Glutamatergic neuron (in vitro differentiated cells): ENCODE data around the gene RAVER2. TPM values are rescaled to one million over a fixed set of nuclear protein-coding genes. Genes with fewer than 3 reads are reported as not detected.
A peak's percentile ranks its signal among the peaks of the same experiment; 100 is the strongest.
"Not testable (repeated sequence)": the region's sequence is repeated elsewhere in the genome, so short reads cannot be mapped to it uniquely, and the experiment has no call there.

ENCODE experiments used
- DNase-seq: peaks from one replicate; pipeline ENCODE4 v3.0.0; 2022
- H3K27ac Mint-ChIP-seq: one replicate; pipeline ENCODE4 v1.8.0; 2020; ENCODE audit warnings: mild to moderate bottlenecking, mixed read lengths, inconsistent platforms; ENCODE audit not compliant: unreplicated experiment
- H3K27me3 Mint-ChIP-seq: one replicate; pipeline ENCODE4 v1.8.0; 2020; ENCODE audit warnings: mild to moderate bottlenecking, moderate library complexity, mixed read lengths, inconsistent platforms; ENCODE audit not compliant: unreplicated experiment
- H3K36me3 Mint-ChIP-seq: one replicate; pipeline ENCODE4 v1.8.0; 2020; ENCODE audit warnings: mild to moderate bottlenecking, mixed read lengths, inconsistent platforms; ENCODE audit not compliant: unreplicated experiment
- H3K4me1 Mint-ChIP-seq: one replicate; pipeline ENCODE4 v1.8.0; 2020; ENCODE audit warnings: mild to moderate bottlenecking, low read depth, mixed read lengths, inconsistent platforms; ENCODE audit not compliant: unreplicated experiment
- H3K4me3 Mint-ChIP-seq: one replicate; pipeline ENCODE4 v1.8.0; 2020; ENCODE audit warnings: mild to moderate bottlenecking, mixed read lengths, inconsistent platforms; ENCODE audit not compliant: unreplicated experiment
- H3K9me3 Mint-ChIP-seq: one replicate; pipeline ENCODE4 v1.8.0; 2020; ENCODE audit warnings: mild to moderate bottlenecking, moderate library complexity, mixed read lengths, inconsistent platforms; ENCODE audit not compliant: unreplicated experiment
- total RNA-seq: library from RNA; stranded (reverse); fragmentation: NEBNext Ultra II Directional; extraction: Animal tissue kit (Norgen Biotek cat#: 25700); gene quantifications from one replicate; pipeline ENCODE4 v1.2.1, GENCODE V29; 2021; ENCODE audit not compliant: unreplicated experiment
- TF ChIP-seq, protein P1 (sequence below): fragments of 200-600 bp; sonication (generic); IDR thresholded peaks from one replicate; pipeline ENCODE4 v1.5.0; 2021; ENCODE audit not compliant: partially characterized antibody, unreplicated experiment

Gene RAVER2
- total RNA-seq, 1 donor from 2014 or later: 4.4 TPM

DNA sequence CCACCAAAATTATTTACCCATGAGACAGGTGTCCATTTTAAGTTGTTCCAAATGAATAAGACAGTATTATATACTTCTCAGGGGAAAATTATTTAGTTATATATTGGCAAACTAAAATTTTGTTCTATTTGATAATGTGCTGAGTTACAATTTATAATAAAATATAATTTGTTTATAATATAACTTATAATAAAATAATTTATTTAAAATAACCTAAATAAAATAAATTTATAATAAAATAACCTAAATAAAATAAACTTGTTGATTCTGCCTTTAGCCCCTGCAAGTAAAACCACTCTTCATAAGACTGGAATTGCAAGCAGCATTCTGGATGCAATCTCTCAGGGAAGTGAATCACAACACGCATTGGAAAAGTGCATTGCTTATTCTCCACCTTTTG, 69.6 kb downstream of the RAVER2 start:
- Mint-ChIP-seq H3K4me3 (no peak overlapping the region), H3K9me3 (no peaks in the 10 kb centered on the region), H3K27me3 (no peaks in the 10 kb centered on the region), H3K4me1 (no peaks in the 10 kb centered on the region), H3K27ac (no peak overlapping the region), H3K36me3 (no peaks in the 10 kb centered on the region)
- TF ChIP-seq, protein P1, sequence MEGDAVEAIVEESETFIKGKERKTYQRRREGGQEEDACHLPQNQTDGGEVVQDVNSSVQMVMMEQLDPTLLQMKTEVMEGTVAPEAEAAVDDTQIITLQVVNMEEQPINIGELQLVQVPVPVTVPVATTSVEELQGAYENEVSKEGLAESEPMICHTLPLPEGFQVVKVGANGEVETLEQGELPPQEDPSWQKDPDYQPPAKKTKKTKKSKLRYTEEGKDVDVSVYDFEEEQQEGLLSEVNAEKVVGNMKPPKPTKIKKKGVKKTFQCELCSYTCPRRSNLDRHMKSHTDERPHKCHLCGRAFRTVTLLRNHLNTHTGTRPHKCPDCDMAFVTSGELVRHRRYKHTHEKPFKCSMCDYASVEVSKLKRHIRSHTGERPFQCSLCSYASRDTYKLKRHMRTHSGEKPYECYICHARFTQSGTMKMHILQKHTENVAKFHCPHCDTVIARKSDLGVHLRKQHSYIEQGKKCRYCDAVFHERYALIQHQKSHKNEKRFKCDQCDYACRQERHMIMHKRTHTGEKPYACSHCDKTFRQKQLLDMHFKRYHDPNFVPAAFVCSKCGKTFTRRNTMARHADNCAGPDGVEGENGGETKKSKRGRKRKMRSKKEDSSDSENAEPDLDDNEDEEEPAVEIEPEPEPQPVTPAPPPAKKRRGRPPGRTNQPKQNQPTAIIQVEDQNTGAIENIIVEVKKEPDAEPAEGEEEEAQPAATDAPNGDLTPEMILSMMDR: no peak
- DNase-seq: no peak

DNA sequence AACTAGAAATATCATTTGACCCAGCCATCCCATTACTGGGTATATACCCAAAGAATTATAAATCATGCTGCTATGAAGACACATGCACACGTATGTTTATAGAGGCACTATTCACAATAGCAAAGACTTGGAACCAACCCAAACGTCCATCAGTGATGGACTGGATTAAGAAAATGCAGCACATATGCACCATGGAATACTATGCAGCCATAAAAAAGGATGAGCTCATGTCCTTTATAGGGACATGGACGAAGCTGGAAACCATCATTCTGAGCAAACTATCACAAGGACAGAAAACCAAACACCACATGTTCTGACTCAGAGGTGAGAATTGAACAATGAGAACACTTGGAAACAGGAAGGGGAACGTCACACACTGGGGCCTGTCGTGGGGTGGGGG, 72.5 kb downstream of the RAVER2 start:
- H3K27ac Mint-ChIP-seq, H3K9me3 Mint-ChIP-seq, H3K36me3 Mint-ChIP-seq, DNase-seq, H3K27me3 Mint-ChIP-seq, H3K4me3 Mint-ChIP-seq, H3K4me1 Mint-ChIP-seq: not testable (repeated sequence)

DNA sequence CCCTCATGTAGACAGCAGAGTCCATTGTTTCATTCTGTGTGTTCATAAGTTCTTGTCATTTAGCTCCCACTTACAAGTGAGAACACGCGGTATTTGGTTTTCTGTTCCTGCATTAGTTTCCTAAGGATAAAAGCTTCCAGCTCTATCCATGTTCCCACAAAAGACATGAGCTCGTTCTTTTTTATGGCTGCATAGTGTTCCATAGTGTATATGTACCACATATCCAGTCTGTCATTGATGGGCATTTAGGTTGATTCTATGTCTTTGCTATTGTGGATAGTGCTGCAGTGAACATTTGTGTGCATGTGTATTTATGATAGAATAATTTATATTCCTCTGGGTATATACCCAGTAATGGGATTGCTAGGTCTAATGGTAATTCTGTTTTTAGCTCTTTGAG, 75.7 kb downstream of the RAVER2 start:
- not testable (repeated sequence) for H3K4me1 Mint-ChIP-seq, DNase-seq, H3K27ac Mint-ChIP-seq, H3K27me3 Mint-ChIP-seq, H3K9me3 Mint-ChIP-seq, H3K36me3 Mint-ChIP-seq, H3K4me3 Mint-ChIP-seq

DNA sequence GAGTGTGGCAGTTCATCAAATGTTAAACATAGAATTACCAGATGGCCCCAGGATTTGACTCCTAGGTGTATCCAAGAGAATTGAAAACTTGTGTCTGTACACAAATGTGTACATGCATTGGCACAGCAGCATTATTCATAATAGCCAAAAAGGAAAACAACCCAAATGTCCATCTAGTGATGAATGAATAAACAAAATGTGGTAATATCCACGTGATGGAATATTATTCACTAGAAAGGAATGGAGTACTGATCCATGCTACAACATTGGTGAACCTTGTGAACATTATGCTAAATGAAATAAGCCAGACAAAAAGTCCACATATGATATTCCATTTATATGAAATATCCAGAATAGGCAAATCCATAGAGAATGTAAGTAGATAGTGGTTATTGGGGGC, 77.7 kb downstream of the RAVER2 start:
- no peak overlapping the region for H3K4me3 Mint-ChIP-seq
- no peaks in the 10 kb centered on the region for H3K9me3 Mint-ChIP-seq
- no peaks in the 10 kb centered on the region for H3K36me3 Mint-ChIP-seq
- no peak overlapping the region for H3K27ac Mint-ChIP-seq
- DNase-seq: no peak
- peaks cover 2% of the 10 kb centered on the region for H3K27me3 Mint-ChIP-seq
- TF ChIP-seq, protein P1: no peak
- peaks cover 3% of the 10 kb centered on the region for H3K4me1 Mint-ChIP-seq

DNA sequence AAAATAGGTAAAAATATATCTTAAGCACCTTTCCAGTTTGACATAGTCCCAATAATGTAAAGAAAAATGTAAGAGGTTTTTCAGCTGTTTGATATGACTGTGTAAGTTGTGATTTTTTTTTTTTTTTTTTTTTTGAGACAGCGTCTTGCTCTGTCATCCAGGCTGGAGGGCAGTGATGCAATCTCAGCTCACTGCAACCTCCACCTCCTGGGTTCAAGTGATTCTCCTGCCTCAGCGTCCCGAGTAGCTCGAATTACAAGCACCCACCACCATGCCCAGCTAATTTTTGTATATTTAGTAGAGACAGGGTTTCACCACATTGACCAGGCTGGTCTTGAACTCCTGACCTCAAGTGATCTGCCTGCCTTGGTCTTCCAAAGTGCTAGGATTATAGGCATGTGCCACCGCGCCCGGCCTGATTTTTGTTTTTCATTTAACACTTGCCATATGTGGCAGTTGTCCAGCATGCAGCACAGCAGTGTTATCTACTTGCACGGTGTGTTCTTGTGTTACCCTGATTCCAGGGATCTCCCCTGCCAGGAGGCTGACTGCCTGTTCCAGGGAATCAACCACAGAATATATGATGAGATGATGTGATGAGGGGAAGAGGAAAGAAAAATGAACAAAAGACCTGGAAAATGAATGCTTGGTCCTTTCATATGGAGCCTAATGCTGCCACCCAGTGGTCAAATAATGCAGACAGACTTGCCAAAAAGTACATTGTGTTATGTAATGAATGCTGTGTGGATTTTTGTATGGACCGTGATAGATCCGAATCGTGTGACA, 79.0 kb downstream of the RAVER2 start:
- Mint-ChIP-seq H3K27me3 (peaks cover 2% of the 10 kb centered on the region), H3K36me3 (no peaks in the 10 kb centered on the region), H3K4me1 (peaks cover 5% of the 10 kb centered on the region), H3K4me3 (no peak overlapping the region), H3K27ac (peak overlapping the region; percentile 92), H3K9me3 (peaks cover 1% of the 10 kb centered on the region)
- peak; percentile 59 for DNase-seq
- TF ChIP-seq, protein P1: peak; percentile 81

DNA sequence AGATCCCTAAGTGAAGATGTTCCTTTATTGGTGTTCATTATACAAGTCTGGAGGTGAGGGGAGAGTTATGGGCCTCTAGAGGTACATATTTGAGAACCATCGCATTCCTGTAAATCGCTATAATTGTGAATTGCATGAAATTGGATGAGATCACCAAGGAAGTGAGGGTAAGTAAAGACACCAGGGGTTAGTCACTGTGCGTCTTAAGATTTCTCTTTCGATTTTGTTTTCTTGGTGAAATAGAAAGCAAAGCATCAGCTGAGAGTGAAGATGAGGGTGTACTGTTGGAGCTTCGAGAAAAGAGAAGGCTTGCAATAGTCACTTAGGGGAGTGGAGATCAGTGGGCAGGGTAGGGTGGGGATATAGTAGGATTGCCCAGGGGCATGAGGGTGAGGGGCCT, 82.1 kb downstream of the RAVER2 start:
- no peak overlapping the region for H3K4me3 Mint-ChIP-seq
- peaks cover 1% of the 10 kb centered on the region for H3K9me3 Mint-ChIP-seq
- H3K27ac Mint-ChIP-seq: no peak overlapping the region
- peaks cover 6% of the 10 kb centered on the region for H3K4me1 Mint-ChIP-seq
- no peaks in the 10 kb centered on the region for H3K36me3 Mint-ChIP-seq
- H3K27me3 Mint-ChIP-seq: peaks cover 2% of the 10 kb centered on the region
- TF ChIP-seq, protein P1: no peak
- DNase-seq: no peak
